ENCODE data around the gene WIPF3. TPM values are rescaled to one million over a fixed set of nuclear protein-coding genes. Genes with fewer than 3 reads are reported as not detected.

Gene WIPF3
- total and polyA plus RNA-seq, 2 of the 4 experiments (the other 2 are of a cell fraction): not detected

DNA sequence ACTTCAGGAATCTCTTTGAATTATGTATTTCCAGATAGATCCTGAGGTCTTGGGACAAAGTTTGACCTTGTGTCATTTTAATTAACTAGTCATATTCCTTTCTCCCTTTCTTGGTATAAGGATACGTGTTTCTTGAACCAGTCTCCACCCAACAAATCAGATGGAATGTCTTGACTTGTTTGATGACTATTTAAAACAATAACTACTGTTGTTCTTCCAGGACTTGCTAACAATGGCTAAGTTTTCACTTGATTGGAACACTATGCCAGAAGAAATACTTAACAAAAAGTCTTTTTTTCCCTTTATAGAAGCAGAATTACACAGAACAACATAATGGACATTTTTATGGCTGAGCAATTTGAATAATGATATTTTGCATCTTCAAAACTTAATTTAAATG, 43.0 kb upstream of the WIPF3 start:
- H3K4ac ChIP-seq (ENCODE audit: low read depth, low read length): no peak overlapping the region
- no peak overlapping the region for H4K5ac ChIP-seq (ENCODE audit: low read depth, low read length)
- no peak overlapping the region for H2AFZ ChIP-seq (replicated peaks; ENCODE audit: low read length, poor library complexity)
- H3K9ac ChIP-seq (ENCODE audit: low read depth, low read length): no peak overlapping the region
- dilution Hi-C loops (cut with HindIII; ENCODE audit: low sequenced_read_pairs, unreplicated experiment) (no loop called here), in situ Hi-C loops (cut with MboI; ENCODE audit: low sequenced_read_pairs) (no loop called here), intact Hi-C loops (cut with micrococcal nuclease) (no loop called here)
- no peak overlapping the region for H3K27ac ChIP-seq (ENCODE audit: insufficient read depth, low read length)
- no peaks in the 10 kb centered on the region for H3K9me3 ChIP-seq (ENCODE audit: control insufficient read depth, insufficient read depth, low read length)
- H3K36me3 ChIP-seq (ENCODE audit: control insufficient read depth, insufficient read depth, low read length): no peaks in the 10 kb centered on the region
- ChIA-PET POLR2A (ENCODE audit: unreplicated experiment) (no interaction called here), CTCF (no interaction called here)
- no peak overlapping the region for H3K4me3 ChIP-seq (ENCODE audit: insufficient read depth, low read depth, low read length)
- H3K18ac ChIP-seq (ENCODE audit: low read depth, low read length): no peak overlapping the region
- no peak for ATAC-seq (ENCODE audit: low read depth)
- no peak overlapping the region for H3K56ac ChIP-seq (ENCODE audit: extremely low read depth, insufficient read depth, low read length)
- no peak overlapping the region for H2BK5ac ChIP-seq (ENCODE audit: low read depth, low read length, poor library complexity, severe bottlenecking)
- H2BK120ac ChIP-seq (ENCODE audit: low read depth, low read length): no peak overlapping the region
- no peak overlapping the region for H3K14ac ChIP-seq (replicated peaks; ENCODE audit: low read depth, low read length)
- H3K4me2 ChIP-seq (ENCODE audit: low read depth, low read length): no peak overlapping the region
- H4K8ac ChIP-seq (ENCODE audit: low read depth in 2 of 2, low read length in 2 of 2): no peak overlapping the region
- no CpG with 5 or more reads among the region's 1 CpG for WGBS, 2 experiments (ENCODE audit: extremely low coverage in 2 of 2, insufficient read length in 1 of 2)
- H4K91ac ChIP-seq (ENCODE audit: insufficient read depth, low read depth, low read length): no peak overlapping the region
- H3K23ac ChIP-seq (ENCODE audit: low read depth, low read length): no peak overlapping the region
- no peaks in the 10 kb centered on the region; the same call in none of the 2 replicates for H3K27me3 ChIP-seq (ENCODE audit: control insufficient read depth, insufficient read depth, low read length)
- TF ChIP-seq RFX5 (IDR thresholded peaks at IDR 0.05; ENCODE audit: low read depth, low read length) (no peak), MAFK (IDR thresholded peaks at IDR 0.05; ENCODE audit: low read depth, low read length) (no peak), FOS (IDR thresholded peaks at IDR 0.05; ENCODE audit: low read depth, low read length) (no peak), MAZ (IDR thresholded peaks at IDR 0.05; ENCODE audit: borderline replicate concordance, low read depth, low read length) (no peak), RAD21 (IDR thresholded peaks at IDR 0.05; ENCODE audit: low read length) (no peak)
- TF ChIP-seq, protein P1, sequence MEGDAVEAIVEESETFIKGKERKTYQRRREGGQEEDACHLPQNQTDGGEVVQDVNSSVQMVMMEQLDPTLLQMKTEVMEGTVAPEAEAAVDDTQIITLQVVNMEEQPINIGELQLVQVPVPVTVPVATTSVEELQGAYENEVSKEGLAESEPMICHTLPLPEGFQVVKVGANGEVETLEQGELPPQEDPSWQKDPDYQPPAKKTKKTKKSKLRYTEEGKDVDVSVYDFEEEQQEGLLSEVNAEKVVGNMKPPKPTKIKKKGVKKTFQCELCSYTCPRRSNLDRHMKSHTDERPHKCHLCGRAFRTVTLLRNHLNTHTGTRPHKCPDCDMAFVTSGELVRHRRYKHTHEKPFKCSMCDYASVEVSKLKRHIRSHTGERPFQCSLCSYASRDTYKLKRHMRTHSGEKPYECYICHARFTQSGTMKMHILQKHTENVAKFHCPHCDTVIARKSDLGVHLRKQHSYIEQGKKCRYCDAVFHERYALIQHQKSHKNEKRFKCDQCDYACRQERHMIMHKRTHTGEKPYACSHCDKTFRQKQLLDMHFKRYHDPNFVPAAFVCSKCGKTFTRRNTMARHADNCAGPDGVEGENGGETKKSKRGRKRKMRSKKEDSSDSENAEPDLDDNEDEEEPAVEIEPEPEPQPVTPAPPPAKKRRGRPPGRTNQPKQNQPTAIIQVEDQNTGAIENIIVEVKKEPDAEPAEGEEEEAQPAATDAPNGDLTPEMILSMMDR (conservative IDR thresholded peaks at IDR 0.05; ENCODE audit: low read depth, low read length): no peak
- H2AK9ac ChIP-seq (replicated peaks; ENCODE audit: low read depth, low read length, poor library complexity): no peak overlapping the region
- no peaks in the 10 kb centered on the region for H3K4me1 ChIP-seq (ENCODE audit: control insufficient read depth, insufficient read depth, low read length)
- H3K79me1 ChIP-seq (ENCODE audit: low read depth in 1 of 2, low read length in 2 of 2): no peaks in the 10 kb centered on the region
- no peak for DNase-seq
- no peak overlapping the region for H2BK15ac ChIP-seq (ENCODE audit: low read depth, low read length)
- no peaks in the 10 kb centered on the region for H3K9me1 ChIP-seq (ENCODE audit: insufficient read depth, low read length)
- no peak overlapping the region for H2AK5ac ChIP-seq (ENCODE audit: low read depth, low read length)
- no TSS peak for BruUV-seq (replicated peaks)
- no peaks in the 10 kb centered on the region for H4K20me1 ChIP-seq (ENCODE audit: insufficient read depth, low read length)
- H2BK20ac ChIP-seq (ENCODE audit: low read depth, low read length): no peak overlapping the region

All from IMR-90 (cell line).